ENCODE results near the gene ROPN1L. TPM values are rescaled to one million over a fixed set of nuclear protein-coding genes. Genes with fewer than 3 reads are reported as not detected.

The ROPN1L gene
- total RNA-seq, 1 donor from 2014 or later: not detected

DNA sequence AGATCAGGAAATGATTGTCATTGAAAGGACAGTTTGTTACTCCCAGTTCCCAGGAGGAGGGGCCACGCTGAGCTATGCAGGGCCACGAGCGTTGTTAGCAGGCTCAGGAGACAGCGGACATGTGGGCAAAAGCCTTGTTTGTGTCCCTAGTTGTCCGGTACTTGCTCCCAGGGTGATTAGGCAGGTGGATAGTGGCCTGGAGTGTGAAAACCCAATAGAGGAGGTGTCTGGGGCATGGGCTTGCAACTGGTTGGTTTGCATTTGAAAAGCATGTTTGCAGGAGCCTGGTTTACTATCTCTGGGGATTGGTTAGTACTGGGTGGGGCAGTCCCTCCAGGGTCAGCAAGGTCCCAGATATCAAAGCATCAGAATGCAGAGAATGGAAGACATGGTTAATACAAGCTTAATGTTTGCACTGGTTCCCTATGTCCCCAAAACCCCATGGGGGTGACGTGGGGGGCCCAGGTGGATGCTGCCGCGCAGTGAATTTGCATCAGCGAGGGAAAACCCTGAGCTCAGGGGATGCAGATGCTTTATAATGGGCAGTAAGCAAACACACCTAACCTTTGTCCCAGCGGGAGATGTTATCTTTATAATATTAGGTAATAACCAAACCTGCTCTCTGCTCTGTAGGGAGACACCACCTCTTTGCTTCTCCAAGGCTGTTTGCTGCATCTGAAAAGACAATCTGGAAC, 39.7 kb downstream of the ROPN1L start:
- TF ChIP-seq, protein P1, sequence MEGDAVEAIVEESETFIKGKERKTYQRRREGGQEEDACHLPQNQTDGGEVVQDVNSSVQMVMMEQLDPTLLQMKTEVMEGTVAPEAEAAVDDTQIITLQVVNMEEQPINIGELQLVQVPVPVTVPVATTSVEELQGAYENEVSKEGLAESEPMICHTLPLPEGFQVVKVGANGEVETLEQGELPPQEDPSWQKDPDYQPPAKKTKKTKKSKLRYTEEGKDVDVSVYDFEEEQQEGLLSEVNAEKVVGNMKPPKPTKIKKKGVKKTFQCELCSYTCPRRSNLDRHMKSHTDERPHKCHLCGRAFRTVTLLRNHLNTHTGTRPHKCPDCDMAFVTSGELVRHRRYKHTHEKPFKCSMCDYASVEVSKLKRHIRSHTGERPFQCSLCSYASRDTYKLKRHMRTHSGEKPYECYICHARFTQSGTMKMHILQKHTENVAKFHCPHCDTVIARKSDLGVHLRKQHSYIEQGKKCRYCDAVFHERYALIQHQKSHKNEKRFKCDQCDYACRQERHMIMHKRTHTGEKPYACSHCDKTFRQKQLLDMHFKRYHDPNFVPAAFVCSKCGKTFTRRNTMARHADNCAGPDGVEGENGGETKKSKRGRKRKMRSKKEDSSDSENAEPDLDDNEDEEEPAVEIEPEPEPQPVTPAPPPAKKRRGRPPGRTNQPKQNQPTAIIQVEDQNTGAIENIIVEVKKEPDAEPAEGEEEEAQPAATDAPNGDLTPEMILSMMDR (IDR thresholded peaks at IDR 0.05; ENCODE audit: partially characterized antibody, unreplicated experiment): no peak
- Mint-ChIP-seq H3K27ac (ENCODE audit: unreplicated experiment) (no peak overlapping the region), H3K4me1 (ENCODE audit: low read depth, unreplicated experiment) (peaks cover 43% of the 10 kb centered on the region), H3K27me3 (ENCODE audit: unreplicated experiment) (peaks cover 11% of the 10 kb centered on the region), H3K9me3 (ENCODE audit: unreplicated experiment) (peaks cover 8% of the 10 kb centered on the region), H3K4me3 (ENCODE audit: unreplicated experiment) (no peak overlapping the region), H3K36me3 (ENCODE audit: unreplicated experiment) (peaks cover 8% of the 10 kb centered on the region)
- DNase-seq: no peak

DNA sequence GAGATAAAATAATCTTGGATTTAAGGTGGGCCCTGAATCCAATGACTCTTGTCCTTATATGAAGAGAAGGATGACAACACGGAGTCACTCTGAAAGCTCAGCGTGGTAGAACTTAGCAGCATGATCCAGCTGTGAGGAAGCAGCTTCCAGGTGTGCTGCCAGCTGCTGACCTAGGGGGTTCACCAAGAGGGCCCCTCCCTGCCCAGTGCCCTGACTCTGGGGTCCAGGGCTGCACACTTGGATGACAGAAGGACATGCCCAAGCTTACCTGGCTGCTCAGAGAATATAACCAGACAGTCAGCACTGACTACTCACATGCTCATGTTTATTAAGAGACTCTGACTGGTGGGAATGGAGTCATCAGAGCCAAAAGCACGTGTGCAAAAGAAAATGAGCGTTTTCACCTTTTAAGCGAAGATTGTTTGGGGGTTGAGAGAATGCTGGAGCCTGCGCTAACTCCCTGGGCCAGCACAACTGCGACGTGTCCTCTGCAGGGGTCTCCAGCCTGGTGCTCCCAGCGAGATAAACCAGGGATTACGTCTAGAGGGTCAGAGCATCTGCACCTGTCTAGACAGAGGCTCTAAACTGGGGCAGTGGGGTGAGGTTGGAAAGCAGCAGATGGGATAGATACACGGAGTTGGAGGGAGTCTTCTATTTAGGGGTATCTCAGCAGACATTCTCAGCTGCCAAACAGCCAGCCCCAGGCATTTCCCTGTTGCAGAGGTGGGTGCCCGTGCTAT, 41.3 kb downstream of the ROPN1L start:
- DNase-seq: no peak
- no peak overlapping the region for H3K4me3 Mint-ChIP-seq (ENCODE audit: unreplicated experiment)
- TF ChIP-seq, protein P1 (IDR thresholded peaks at IDR 0.05; ENCODE audit: partially characterized antibody, unreplicated experiment): no peak
- peaks cover 11% of the 10 kb centered on the region for H3K9me3 Mint-ChIP-seq (ENCODE audit: unreplicated experiment)
- peaks cover 36% of the 10 kb centered on the region for H3K4me1 Mint-ChIP-seq (ENCODE audit: low read depth, unreplicated experiment)
- no peak overlapping the region for H3K27ac Mint-ChIP-seq (ENCODE audit: unreplicated experiment)
- peaks cover 11% of the 10 kb centered on the region for H3K27me3 Mint-ChIP-seq (ENCODE audit: unreplicated experiment)
- H3K36me3 Mint-ChIP-seq (ENCODE audit: unreplicated experiment): peaks cover 5% of the 10 kb centered on the region

DNA sequence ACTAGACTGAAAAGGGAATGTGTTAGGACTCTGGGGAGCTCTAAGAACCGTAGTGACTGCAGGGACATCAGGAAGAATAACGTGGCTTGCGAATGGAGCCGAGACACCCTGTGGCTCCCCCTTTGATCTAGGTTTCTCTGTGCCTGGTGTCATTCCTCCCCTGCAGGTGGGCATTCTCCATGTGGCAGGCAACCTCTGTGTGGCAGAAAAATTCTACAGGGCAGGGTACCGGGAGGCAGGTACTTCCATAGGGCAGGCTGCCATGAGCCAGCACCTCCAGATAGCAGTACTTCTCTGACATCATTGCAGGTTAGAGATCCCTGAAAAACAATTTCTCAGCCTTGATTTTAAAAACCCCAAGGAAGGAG, 43.1 kb downstream of the ROPN1L start:
- TF ChIP-seq, protein P1 (IDR thresholded peaks at IDR 0.05; ENCODE audit: partially characterized antibody, unreplicated experiment): no peak
- H3K4me1 Mint-ChIP-seq (ENCODE audit: low read depth, unreplicated experiment): peaks cover 27% of the 10 kb centered on the region

DNA sequence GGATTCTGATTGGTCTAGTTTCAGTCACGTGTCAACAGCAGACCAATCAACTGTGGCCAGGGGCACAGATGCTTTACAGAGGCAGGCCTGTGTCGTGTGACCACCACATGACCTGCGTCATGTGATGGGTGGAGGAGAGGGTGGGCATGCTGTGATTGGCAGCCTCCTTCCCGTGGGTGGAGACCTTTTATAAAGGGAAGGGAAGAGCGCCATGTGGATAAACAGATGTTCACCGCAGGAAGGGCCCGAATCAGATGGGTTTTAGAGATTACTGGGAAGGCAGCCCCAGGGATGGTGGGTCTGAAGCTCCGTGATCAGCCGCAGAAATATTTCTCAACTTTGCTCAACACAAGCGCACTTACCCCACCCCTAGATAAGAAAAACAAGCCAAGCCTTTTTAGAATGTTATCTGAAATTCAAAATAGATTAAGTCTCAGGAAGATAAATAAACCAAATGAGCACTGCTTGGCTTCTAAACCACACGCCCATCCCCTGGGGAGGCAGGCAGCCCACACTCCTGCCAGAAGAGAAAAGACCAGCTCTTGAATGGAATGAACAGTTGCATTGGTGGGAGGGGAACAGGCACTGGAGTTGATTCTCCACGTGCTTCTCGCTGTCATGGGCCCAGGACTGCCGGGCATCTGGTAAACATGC, 43.6 kb downstream of the ROPN1L start:
- H3K4me1 Mint-ChIP-seq (ENCODE audit: low read depth, unreplicated experiment): peaks cover 24% of the 10 kb centered on the region
- TF ChIP-seq, protein P1 (IDR thresholded peaks at IDR 0.05; ENCODE audit: partially characterized antibody, unreplicated experiment): no peak
- H3K4me3 Mint-ChIP-seq (ENCODE audit: unreplicated experiment): peak overlapping the region; percentile 28
- DNase-seq: peak; percentile 47
- H3K27ac Mint-ChIP-seq (ENCODE audit: unreplicated experiment): peak overlapping the region; percentile 89
- no peaks in the 10 kb centered on the region for H3K36me3 Mint-ChIP-seq (ENCODE audit: unreplicated experiment)
- peaks cover 8% of the 10 kb centered on the region for H3K9me3 Mint-ChIP-seq (ENCODE audit: unreplicated experiment)
- H3K27me3 Mint-ChIP-seq (ENCODE audit: unreplicated experiment): peaks cover 11% of the 10 kb centered on the region

More for the DNA sequence above, 43.1 kb downstream of the ROPN1L start:
- Mint-ChIP-seq H3K9me3 (ENCODE audit: unreplicated experiment) (peaks cover 8% of the 10 kb centered on the region), H3K36me3 (ENCODE audit: unreplicated experiment) (no peaks in the 10 kb centered on the region), H3K27me3 (ENCODE audit: unreplicated experiment) (peaks cover 11% of the 10 kb centered on the region), H3K27ac (ENCODE audit: unreplicated experiment) (peak overlapping the region; percentile 89), H3K4me3 (ENCODE audit: unreplicated experiment) (peak overlapping the region; percentile 25)
- no peak for DNase-seq

Measured in glutamatergic neuron (in vitro differentiated cells).